PC-9 (cell line): ENCODE results near the gene VPS16. TPM values are rescaled to one million over a fixed set of nuclear protein-coding genes. Genes with fewer than 3 reads are reported as not detected.
A peak's percentile ranks its signal among the peaks of the same experiment; 100 is the strongest.

ENCODE experiments used
- BruUV-seq: library from RNA; stranded (reverse); fragments of 400-500 nt; replicated peaks from 2 replicates; lab custom pipeline; 2021; lab: Mats Ljungman, UMichigan
- CTCF ChIA-PET: fragments of 300-600 bp; sonication (Branson Sonifier 250); formaldehyde crosslinking; loops from one replicate; lab custom pipeline; 2022; ENCODE audit warnings: antibody characterized with exemption; lab: Charles Lee
- POLR2A ChIA-PET: fragments of 300-600 bp; sonication (Branson Sonifier 250); formaldehyde crosslinking; loops from one replicate; lab custom pipeline; 2022; ENCODE audit warnings: antibody characterized with exemption; ENCODE audit not compliant: unreplicated experiment; lab: Charles Lee
- DNase-seq, 2 experiments: peaks; one replicate each; pipeline versions ENCODE4 v3.0.0 to v3.0.0-alpha.2; 2015 to 2022; ENCODE audit warnings: mixed read lengths in 1 of 2
- H2AFZ ChIP-seq: fragments of 200-600 bp; sonication (generic); 2 replicates; pipeline ENCODE4 v1.8.1; 2017; ENCODE audit warnings: antibody characterized with exemption
- H3F3A ChIP-seq: fragments of 200-600 bp; sonication (generic); 2 replicates; pipeline ENCODE4 v1.8.1; 2017; ENCODE audit warnings: antibody characterized with exemption, mild to moderate bottlenecking, low read depth; ENCODE audit not compliant: insufficient read depth
- H3K27ac ChIP-seq: fragments of 200-600 bp; sonication (generic); 2 replicates; pipeline ENCODE4 v1.6.1; 2016; ENCODE audit warnings: mixed run types
- H3K27me3 ChIP-seq: fragments of 200-600 bp; sonication (generic); 2 replicates; pipeline ENCODE4 v1.6.1; 2016; ENCODE audit warnings: low read depth, mixed run types; ENCODE audit not compliant: insufficient read depth
- H3K36me3 ChIP-seq: fragments of 200-600 bp; sonication (generic); 2 replicates; pipeline ENCODE4 v1.6.1; 2016; ENCODE audit warnings: low read depth, mixed run types
- H3K4me1 ChIP-seq: fragments of 200-600 bp; sonication (generic); replicated peaks from 2 replicates; pipeline ENCODE4 v1.6.1; 2016; ENCODE audit warnings: mixed run types; ENCODE audit not compliant: insufficient read depth
- H3K4me2 ChIP-seq: fragments of 200-600 bp; sonication (generic); 2 replicates; pipeline ENCODE4 v1.6.1; 2017; ENCODE audit warnings: mixed run types
- H3K4me3 ChIP-seq: fragments of 200-600 bp; sonication (generic); 2 replicates; pipeline ENCODE4 v1.6.1; 2016; ENCODE audit warnings: mixed run types
- H3K79me2 ChIP-seq: fragments of 200-600 bp; sonication (generic); 2 replicates; pipeline ENCODE4 v1.6.1; 2017; ENCODE audit warnings: low read depth, mixed run types
- H3K9me2 ChIP-seq: fragments of 200-600 bp; sonication (generic); 2 replicates; pipeline ENCODE4 v1.8.1; 2017; ENCODE audit warnings: mild to moderate bottlenecking; ENCODE audit not compliant: insufficient read depth
- H3K9me3 ChIP-seq: fragments of 200-600 bp; sonication (generic); 2 replicates; pipeline ENCODE4 v1.8.1; 2016; ENCODE audit warnings: low read depth; ENCODE audit not compliant: insufficient read depth
- H4K20me1 ChIP-seq: fragments of 200-600 bp; sonication (generic); 2 replicates; pipeline ENCODE4 v1.8.1; 2017; ENCODE audit not compliant: insufficient read depth
- CTCF ChIP-seq: fragments of 200-600 bp; sonication (generic); conservative IDR thresholded peaks from 2 replicates; pipeline ENCODE4 v1.6.1; 2017; ENCODE audit warnings: mixed run types, antibody characterized with exemption, mild to moderate bottlenecking, moderate library complexity
- EZH2 ChIP-seq: fragments of 200-600 bp; sonication (generic); IDR thresholded peaks from 2 replicates; pipeline ENCODE4 v1.8.0; 2017; ENCODE audit warnings: antibody characterized with exemption, low read depth
- intact Hi-C: fragments of 100-400 bp; cut with micrococcal nuclease; formaldehyde crosslinking; loops from one replicate; pipeline ENCODE4 v1.10.0; 2022; ENCODE audit not compliant: unreplicated experiment
- total RNA-seq: library from RNA; stranded (reverse); gene quantifications from 2 replicates; pipeline ENCODE4 v1.2.3, GENCODE V29; 2021

The VPS16 gene
- total RNA-seq, 1 experiment from 2014 or later = 31.9 TPM

- POLR2A ChIA-PET = no interaction called here
- no peak for DNase-seq
- Histone ChIP-seq H3K36me3 (no peaks in the 10 kb centered on the region), H3K9me3 (no peaks in the 10 kb centered on the region), H3K79me2 (no peaks in the 10 kb centered on the region), H3K27ac (no peak overlapping the region), H3K9me2 (no peaks in the 10 kb centered on the region), H2AFZ (no peak overlapping the region), H4K20me1 (no peaks in the 10 kb centered on the region), H3K4me1 (peaks cover 16% of the 10 kb centered on the region), H3K27me3 (peaks cover 19% of the 10 kb centered on the region), H3F3A (peaks cover 14% of the 10 kb centered on the region), H3K4me2 (no peak overlapping the region), H3K4me3 (no peak overlapping the region)
- no TSS peak for BruUV-seq
- no peak for TF ChIP-seq CTCF
- TF ChIP-seq EZH2 = no peak
- intact Hi-C loops = no loop called here
- CTCF ChIA-PET = no interaction called here
Observed at GRCh38 chr20:2809690-2810089, 30.9 kb upstream of the VPS16 start.

GRCh38 chr20:2812189-2812588 lies 28.4 kb upstream of the VPS16 start:
- no peaks in the 10 kb centered on the region for H4K20me1 ChIP-seq
- no peak overlapping the region for H3K4me3 ChIP-seq
- POLR2A ChIA-PET = no interaction called here
- H3K27me3 ChIP-seq = no peaks in the 10 kb centered on the region
- H3K27ac ChIP-seq = no peak overlapping the region
- peaks cover 21% of the 10 kb centered on the region for H3F3A ChIP-seq
- TF ChIP-seq EZH2 (no peak), CTCF (no peak)
- H3K9me2 ChIP-seq = no peaks in the 10 kb centered on the region
- H3K9me3 ChIP-seq = no peaks in the 10 kb centered on the region
- no peaks in the 10 kb centered on the region for H3K36me3 ChIP-seq
- intact Hi-C loops = no loop called here
- H3K79me2 ChIP-seq = no peaks in the 10 kb centered on the region
- CTCF ChIA-PET = no interaction called here
- DNase-seq = no peak
- peaks cover 28% of the 10 kb centered on the region for H3K4me1 ChIP-seq
- BruUV-seq = no TSS peak
- H2AFZ ChIP-seq = no peak overlapping the region
- H3K4me2 ChIP-seq = no peak overlapping the region

- Histone ChIP-seq H3K4me1 (peaks cover 28% of the 10 kb centered on the region), H3K36me3 (no peaks in the 10 kb centered on the region), H3K79me2 (no peaks in the 10 kb centered on the region), H3K4me3 (no peak overlapping the region), H4K20me1 (no peaks in the 10 kb centered on the region), H3K27me3 (no peaks in the 10 kb centered on the region), H3F3A (peaks cover 21% of the 10 kb centered on the region), H3K9me2 (no peaks in the 10 kb centered on the region), H3K9me3 (no peaks in the 10 kb centered on the region), H3K27ac (peak overlapping the region; percentile 63), H2AFZ (no peak overlapping the region), H3K4me2 (peak overlapping the region; percentile 71)
- no TSS peak for BruUV-seq
- ChIA-PET CTCF (interaction anchor here (1.2 kb wide), 1 partner anchor 46 kb away, joined by 3 read pairs; no protein-coding TSS in a partner anchor), POLR2A (interaction anchor here (0.6 kb wide), 1 partner anchor 394 kb away, joined by 24 read pairs; no protein-coding TSS in a partner anchor)
- peak in 1 of 2 experiments; percentile 69 for DNase-seq
- TF ChIP-seq CTCF (no peak), EZH2 (no peak)
- intact Hi-C loops = loop anchor here (1.0 kb wide), 1 partner anchor 46 kb away; no protein-coding TSS in a partner anchor
Observed at GRCh38 chr20:2814076-2814475, 26.5 kb upstream of the VPS16 start.
